BJ (cell line): ENCODE results near the gene NUP160. TPM values are rescaled to one million over a fixed set of nuclear protein-coding genes. Genes with fewer than 3 reads are reported as not detected.
A peak's percentile ranks its signal among the peaks of the same experiment; 100 is the strongest.
"Not testable (repeated sequence)": the region's sequence is repeated elsewhere in the genome, so short reads cannot be mapped to it uniquely, and the experiment has no call there.

Experiments used
- CTCF ChIA-PET: fragments of 350-600 bp; formaldehyde crosslinking; extraction: SDS; loops from one replicate; lab custom pipeline; 2021; ENCODE audit warnings: antibody characterized with exemption, inconsistent platforms; lab: Yijun Ruan, JAX
- POLR2A ChIA-PET: fragments of 300-600 bp; sonication (Branson Sonifier 250); formaldehyde crosslinking; extraction: SDS; loops from one replicate; lab custom pipeline; 2021; ENCODE audit warnings: antibody characterized with exemption; lab: Charles Lee
- DNase-seq: peaks from one replicate; pipeline ENCODE4 v3.0.0-alpha.2; 2011; ENCODE audit warnings: low read depth
- H3K27me3 ChIP-seq: 2 replicates; pipeline ENCODE4 v1.6.0; 2011; ENCODE audit warnings: low read length; ENCODE audit not compliant: control insufficient read depth, insufficient read depth
- H3K36me3 ChIP-seq: 2 replicates; pipeline ENCODE4 v1.5.1; 2011; ENCODE audit warnings: low read length; ENCODE audit not compliant: control insufficient read depth, insufficient read depth
- H3K4me3 ChIP-seq: 2 replicates; pipeline ENCODE4 v1.5.1; 2011; ENCODE audit warnings: low read depth, mild to moderate bottlenecking, control low read depth, low read length
- polyA minus RNA-seq: library from RNA; depleted of rRNA, polyadenylated mRNA; stranded (reverse); fragments of >200 nt; gene quantifications from 2 replicates; pipeline ENCODE4 v1.2.3, GENCODE V29; 2011; rRNA and poly(A)+ RNA removed
- polyA plus RNA-seq: library from polyadenylated mRNA; depleted of rRNA; stranded (reverse); fragments of >200 nt; gene quantifications from 2 replicates; pipeline ENCODE4 v1.2.3, GENCODE V29; 2011; rRNA removed
- TF ChIP-seq, protein P1 (sequence below): IDR thresholded peaks from 2 replicates; pipeline ENCODE4 v1.5.1; 2011; ENCODE audit warnings: low read depth, mild to moderate bottlenecking, control low read depth, inconsistent platforms, low read length, moderate library complexity; ENCODE audit not compliant: insufficient read depth

NUP160 gene, protein sequence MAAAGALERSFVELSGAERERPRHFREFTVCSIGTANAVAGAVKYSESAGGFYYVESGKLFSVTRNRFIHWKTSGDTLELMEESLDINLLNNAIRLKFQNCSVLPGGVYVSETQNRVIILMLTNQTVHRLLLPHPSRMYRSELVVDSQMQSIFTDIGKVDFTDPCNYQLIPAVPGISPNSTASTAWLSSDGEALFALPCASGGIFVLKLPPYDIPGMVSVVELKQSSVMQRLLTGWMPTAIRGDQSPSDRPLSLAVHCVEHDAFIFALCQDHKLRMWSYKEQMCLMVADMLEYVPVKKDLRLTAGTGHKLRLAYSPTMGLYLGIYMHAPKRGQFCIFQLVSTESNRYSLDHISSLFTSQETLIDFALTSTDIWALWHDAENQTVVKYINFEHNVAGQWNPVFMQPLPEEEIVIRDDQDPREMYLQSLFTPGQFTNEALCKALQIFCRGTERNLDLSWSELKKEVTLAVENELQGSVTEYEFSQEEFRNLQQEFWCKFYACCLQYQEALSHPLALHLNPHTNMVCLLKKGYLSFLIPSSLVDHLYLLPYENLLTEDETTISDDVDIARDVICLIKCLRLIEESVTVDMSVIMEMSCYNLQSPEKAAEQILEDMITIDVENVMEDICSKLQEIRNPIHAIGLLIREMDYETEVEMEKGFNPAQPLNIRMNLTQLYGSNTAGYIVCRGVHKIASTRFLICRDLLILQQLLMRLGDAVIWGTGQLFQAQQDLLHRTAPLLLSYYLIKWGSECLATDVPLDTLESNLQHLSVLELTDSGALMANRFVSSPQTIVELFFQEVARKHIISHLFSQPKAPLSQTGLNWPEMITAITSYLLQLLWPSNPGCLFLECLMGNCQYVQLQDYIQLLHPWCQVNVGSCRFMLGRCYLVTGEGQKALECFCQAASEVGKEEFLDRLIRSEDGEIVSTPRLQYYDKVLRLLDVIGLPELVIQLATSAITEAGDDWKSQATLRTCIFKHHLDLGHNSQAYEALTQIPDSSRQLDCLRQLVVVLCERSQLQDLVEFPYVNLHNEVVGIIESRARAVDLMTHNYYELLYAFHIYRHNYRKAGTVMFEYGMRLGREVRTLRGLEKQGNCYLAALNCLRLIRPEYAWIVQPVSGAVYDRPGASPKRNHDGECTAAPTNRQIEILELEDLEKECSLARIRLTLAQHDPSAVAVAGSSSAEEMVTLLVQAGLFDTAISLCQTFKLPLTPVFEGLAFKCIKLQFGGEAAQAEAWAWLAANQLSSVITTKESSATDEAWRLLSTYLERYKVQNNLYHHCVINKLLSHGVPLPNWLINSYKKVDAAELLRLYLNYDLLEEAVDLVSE (N-terminal part only)
- polyA plus RNA-seq (13.4 and 22.2 TPM in 2 replicates), polyA minus RNA-seq (22.9 and 25.4 TPM in 2 replicates)

DNA sequence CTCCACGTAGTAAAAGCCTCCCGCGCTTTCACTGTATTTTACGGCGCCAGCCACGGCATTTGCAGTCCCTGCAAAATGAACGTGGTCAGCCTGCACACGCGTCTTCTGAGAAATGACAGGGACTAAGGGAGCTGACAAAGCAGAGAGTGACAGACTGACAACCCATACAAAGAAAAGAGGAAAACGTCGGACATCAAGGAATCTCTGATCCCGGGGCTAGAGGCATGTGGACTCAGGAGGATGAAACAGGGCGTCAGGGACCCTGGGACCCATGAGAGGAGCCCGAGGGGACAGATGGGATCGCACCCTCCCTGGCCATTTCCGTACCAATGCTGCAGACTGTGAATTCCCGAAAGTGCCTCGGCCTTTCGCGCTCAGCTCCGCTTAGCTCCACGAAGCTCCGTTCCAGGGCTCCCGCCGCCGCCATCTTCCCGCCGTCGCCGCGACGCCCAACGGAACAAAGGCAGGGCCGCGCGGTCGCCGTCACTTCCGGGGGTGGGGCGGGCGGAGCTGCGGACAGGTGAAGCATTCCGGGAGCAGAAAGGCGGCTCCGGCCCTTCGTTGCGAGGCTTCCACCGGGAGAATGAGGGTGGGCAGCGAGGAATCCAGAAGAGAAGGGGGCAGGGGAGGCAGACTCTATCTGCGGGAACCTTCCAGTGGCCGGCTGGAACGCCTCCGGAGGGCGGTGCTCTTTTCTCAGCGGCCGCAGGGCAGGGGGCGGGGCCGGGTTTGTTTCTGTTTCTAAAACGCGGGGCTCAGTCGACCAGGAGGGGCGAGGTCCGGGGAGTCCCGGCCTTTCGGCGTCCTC lies at the start of gene NUP160:
Gene NUP160 (minus strand): TSS at position 459 of the 808 bp plus-strand sequence. CDS start 32 bp downstream, at position 427.
- H3K4me3 ChIP-seq: peak within 1 kb of the TSS; percentile 78
- H3K36me3 ChIP-seq: peaks cover 2% of the 10 kb centered on the region; the same call in 1 of the 2 replicates
- ChIA-PET CTCF (interaction anchor here (0.7 to 1.0 kb wide), 2 partner anchors 17 to 261 kb away, joined by 3 read pairs; no protein-coding TSS in a partner anchor), POLR2A (interaction anchor here (0.6 kb wide), 1 partner anchor 14 kb away, joined by 3 read pairs; no protein-coding TSS in a partner anchor)
- TF ChIP-seq, protein P1, sequence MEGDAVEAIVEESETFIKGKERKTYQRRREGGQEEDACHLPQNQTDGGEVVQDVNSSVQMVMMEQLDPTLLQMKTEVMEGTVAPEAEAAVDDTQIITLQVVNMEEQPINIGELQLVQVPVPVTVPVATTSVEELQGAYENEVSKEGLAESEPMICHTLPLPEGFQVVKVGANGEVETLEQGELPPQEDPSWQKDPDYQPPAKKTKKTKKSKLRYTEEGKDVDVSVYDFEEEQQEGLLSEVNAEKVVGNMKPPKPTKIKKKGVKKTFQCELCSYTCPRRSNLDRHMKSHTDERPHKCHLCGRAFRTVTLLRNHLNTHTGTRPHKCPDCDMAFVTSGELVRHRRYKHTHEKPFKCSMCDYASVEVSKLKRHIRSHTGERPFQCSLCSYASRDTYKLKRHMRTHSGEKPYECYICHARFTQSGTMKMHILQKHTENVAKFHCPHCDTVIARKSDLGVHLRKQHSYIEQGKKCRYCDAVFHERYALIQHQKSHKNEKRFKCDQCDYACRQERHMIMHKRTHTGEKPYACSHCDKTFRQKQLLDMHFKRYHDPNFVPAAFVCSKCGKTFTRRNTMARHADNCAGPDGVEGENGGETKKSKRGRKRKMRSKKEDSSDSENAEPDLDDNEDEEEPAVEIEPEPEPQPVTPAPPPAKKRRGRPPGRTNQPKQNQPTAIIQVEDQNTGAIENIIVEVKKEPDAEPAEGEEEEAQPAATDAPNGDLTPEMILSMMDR: peak; percentile 10; the same call in 1 of the 2 replicates
- no peak for DNase-seq
- H3K27me3 ChIP-seq: no peaks in the 10 kb centered on the region

DNA sequence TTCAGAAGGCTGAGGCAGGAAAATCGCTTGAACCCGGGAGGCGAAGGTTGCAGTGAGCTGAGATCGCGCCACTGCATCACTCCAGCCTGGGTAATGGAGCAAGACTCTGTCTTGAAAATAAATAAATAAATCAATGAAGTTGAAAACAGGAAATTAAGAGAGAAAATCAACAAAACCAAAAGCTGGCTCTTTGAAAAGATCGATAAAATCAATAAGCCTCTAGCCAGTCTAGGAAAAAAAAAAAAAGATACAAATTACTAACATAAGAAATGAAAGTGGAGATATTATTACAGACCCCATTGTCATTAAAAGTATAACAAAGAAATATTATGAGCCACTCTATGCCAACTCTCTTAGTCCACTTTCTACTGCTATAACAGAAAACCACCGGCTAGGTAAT lies 48.0 kb upstream of the NUP160 start:
- no peaks in the 10 kb centered on the region; the same call in 1 of the 2 replicates for H3K27me3 ChIP-seq
- no peaks in the 10 kb centered on the region for H3K36me3 ChIP-seq
- TF ChIP-seq, protein P1: no peak
- H3K4me3 ChIP-seq: no peak overlapping the region
- ChIA-PET POLR2A (no interaction called here), CTCF (no interaction called here)
- DNase-seq: no peak

DNA sequence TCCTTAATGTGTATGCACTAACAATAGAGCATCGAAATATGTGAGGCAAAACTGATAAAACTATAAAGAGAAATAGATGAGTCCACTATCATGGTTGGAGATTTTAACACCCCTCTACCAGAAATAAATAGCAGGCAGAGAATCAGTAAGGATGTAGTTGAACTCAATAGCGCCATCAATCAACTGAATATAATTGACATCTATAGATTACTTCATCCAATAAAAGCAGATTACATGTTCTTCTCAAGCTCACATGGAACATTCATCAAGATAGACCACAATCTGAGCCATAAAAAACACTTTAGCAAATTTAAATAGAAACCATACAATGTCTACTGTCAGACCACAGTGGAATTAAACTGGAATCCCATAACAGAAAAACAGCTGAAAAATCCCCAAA lies 46.9 kb upstream of the NUP160 start:
- Histone ChIP-seq H3K36me3 (no peaks in the 10 kb centered on the region), H3K4me3 (no peak overlapping the region), H3K27me3 (no peaks in the 10 kb centered on the region; the same call in 1 of the 2 replicates)
- POLR2A ChIA-PET: interaction anchor here (0.6 kb wide), 1 partner anchor 49 kb away, joined by 6 read pairs; no protein-coding TSS in a partner anchor
- CTCF ChIA-PET: no interaction called here
- DNase-seq: no peak
- TF ChIP-seq, protein P1: no peak

DNA sequence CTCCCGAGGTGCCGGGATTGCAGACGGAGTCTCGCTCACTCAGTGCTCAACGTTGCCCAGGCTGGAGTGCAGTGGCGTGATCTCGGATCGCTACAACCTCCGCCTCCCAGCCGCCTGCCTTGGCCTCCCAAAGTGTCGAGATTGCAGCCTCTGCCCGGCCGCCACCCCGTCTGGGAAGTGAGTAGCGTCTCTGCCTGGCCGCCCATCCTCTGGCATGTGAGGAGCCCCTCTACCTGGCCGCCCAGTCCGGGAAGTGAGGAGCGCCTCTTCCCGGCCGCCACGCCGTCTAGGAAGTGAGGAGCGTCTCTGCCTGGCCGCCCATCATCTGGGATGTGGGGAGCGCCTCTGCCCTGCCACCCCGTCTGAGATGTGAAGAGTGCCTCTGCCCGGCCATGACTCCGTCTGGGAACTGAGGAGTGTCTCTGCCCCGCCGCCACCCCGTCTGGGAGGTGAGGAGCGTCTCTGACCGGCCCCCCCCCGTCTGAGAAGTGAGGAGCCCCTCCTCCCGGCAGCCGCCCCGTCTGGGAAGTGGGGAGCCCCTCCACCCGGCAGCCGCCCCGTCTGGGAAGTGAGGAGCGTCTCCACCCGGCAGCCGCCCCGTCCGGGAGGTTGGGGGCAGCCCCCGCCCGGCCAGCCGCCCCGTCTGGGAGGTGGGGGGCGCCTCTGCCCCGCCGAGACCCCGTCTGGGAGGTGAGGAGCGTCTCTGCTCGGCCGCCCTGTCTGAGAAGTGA lies 44.6 kb upstream of the NUP160 start:
- CTCF ChIA-PET: interaction anchor here (1.3 kb wide), 1 partner anchor 42 kb away, joined by 3 read pairs; no protein-coding TSS in a partner anchor
- DNase-seq, H3K4me3 ChIP-seq, H3K27me3 ChIP-seq, H3K36me3 ChIP-seq, POLR2A ChIA-PET: not testable (repeated sequence)
